KMS-11 (cell line): ENCODE measurements around the gene KIAA0825.

Source experiments
- H2AFZ ChIP-seq: fragments of 200-600 bp; sonication (generic); 2 replicates; pipeline ENCODE4 v1.6.1; 2016; ENCODE audit warnings: antibody characterized with exemption, mixed run types, low read depth
- H3K27ac ChIP-seq: fragments of 200-600 bp; sonication (generic); 2 replicates; pipeline ENCODE4 v1.6.1; 2016; ENCODE audit warnings: mild to moderate bottlenecking, mixed run types
- H3K27me3 ChIP-seq: fragments of 200-600 bp; sonication (generic); 2 replicates; pipeline ENCODE4 v1.6.1; 2017; ENCODE audit warnings: mild to moderate bottlenecking, low read depth, mixed run types, moderate library complexity; ENCODE audit not compliant: insufficient read depth
- H3K36me3 ChIP-seq: fragments of 200-600 bp; sonication (generic); 2 replicates; pipeline ENCODE4 v1.6.1; 2017; ENCODE audit warnings: mild to moderate bottlenecking, mixed run types; ENCODE audit not compliant: insufficient read depth
- H3K4me1 ChIP-seq: fragments of 200-600 bp; sonication (generic); 2 replicates; pipeline ENCODE4 v1.6.1; 2016; ENCODE audit warnings: mild to moderate bottlenecking, low read depth, mixed run types; ENCODE audit not compliant: poor library complexity, severe bottlenecking
- H3K4me2 ChIP-seq: fragments of 200-600 bp; sonication (generic); 2 replicates; pipeline ENCODE4 v1.7.0; 2016; ENCODE audit warnings: mild to moderate bottlenecking, mixed run types
- H3K4me3 ChIP-seq: fragments of 200-600 bp; sonication (generic); IDR thresholded peaks from 2 replicates; pipeline ENCODE4 v1.6.1; 2017; ENCODE audit warnings: low read depth, low read length, mixed read lengths; ENCODE audit not compliant: insufficient read depth
- H3K79me2 ChIP-seq: fragments of 200-600 bp; sonication (generic); 2 replicates; pipeline ENCODE4 v1.6.1; 2016; ENCODE audit warnings: low read depth, mixed run types; ENCODE audit not compliant: insufficient read depth
- H3K9ac ChIP-seq: fragments of 200-600 bp; sonication (generic); 2 replicates; pipeline ENCODE4 v1.6.1; 2016; ENCODE audit warnings: mild to moderate bottlenecking, mixed run types
- H4K20me1 ChIP-seq: fragments of 200-600 bp; sonication (generic); 2 replicates; pipeline ENCODE4 v1.6.1; 2016; ENCODE audit warnings: mild to moderate bottlenecking, mixed run types; ENCODE audit not compliant: insufficient read depth
- CTCF ChIP-seq: fragments of 200-600 bp; sonication (generic); conservative IDR thresholded peaks from 2 replicates; pipeline ENCODE4 v1.6.1; 2017; ENCODE audit warnings: low read depth, mild to moderate bottlenecking, antibody characterized with exemption, low read length, moderate library complexity, mixed read lengths

KIAA0825 gene

GRCh38 chr5:94276751-94277150, 341.7 kb downstream of the KIAA0825 start:
- no peak overlapping the region for H3K9ac ChIP-seq
- no peaks in the 10 kb centered on the region for H3K27me3 ChIP-seq
- H3K27ac ChIP-seq = no peak overlapping the region
- no peaks in the 10 kb centered on the region for H4K20me1 ChIP-seq
- no peaks in the 10 kb centered on the region for H3K79me2 ChIP-seq
- no peak overlapping the region for H3K4me3 ChIP-seq
- H3K36me3 ChIP-seq = no peaks in the 10 kb centered on the region
- H2AFZ ChIP-seq = no peak overlapping the region
- no peak for TF ChIP-seq CTCF
- no peaks in the 10 kb centered on the region for H3K4me1 ChIP-seq
- no peak overlapping the region for H3K4me2 ChIP-seq

GRCh38 chr5:94276048-94276447, 342.4 kb downstream of the KIAA0825 start:
- H2AFZ ChIP-seq = no peak overlapping the region
- H3K36me3 ChIP-seq = no peaks in the 10 kb centered on the region
- H3K79me2 ChIP-seq = no peaks in the 10 kb centered on the region
- no peak overlapping the region for H3K4me2 ChIP-seq
- H3K27me3 ChIP-seq = no peaks in the 10 kb centered on the region
- TF ChIP-seq CTCF = no peak
- H3K4me3 ChIP-seq = no peak overlapping the region
- no peaks in the 10 kb centered on the region for H4K20me1 ChIP-seq
- H3K9ac ChIP-seq = no peak overlapping the region
- no peaks in the 10 kb centered on the region for H3K4me1 ChIP-seq
- no peak overlapping the region for H3K27ac ChIP-seq

GRCh38 chr5:94274707-94275106, 343.7 kb downstream of the KIAA0825 start:
- H3K9ac ChIP-seq = no peak overlapping the region
- H3K27me3 ChIP-seq = no peaks in the 10 kb centered on the region
- H3K27ac ChIP-seq = no peak overlapping the region
- TF ChIP-seq CTCF = no peak
- H3K4me2 ChIP-seq = no peak overlapping the region
- no peak overlapping the region for H3K4me3 ChIP-seq
- no peaks in the 10 kb centered on the region for H3K36me3 ChIP-seq
- H4K20me1 ChIP-seq = no peaks in the 10 kb centered on the region
- H2AFZ ChIP-seq = no peak overlapping the region
- no peaks in the 10 kb centered on the region for H3K4me1 ChIP-seq
- no peaks in the 10 kb centered on the region for H3K79me2 ChIP-seq

GRCh38 chr5:94268226-94268625, 350.2 kb downstream of the KIAA0825 start:
- no peak for TF ChIP-seq CTCF
- H3K79me2 ChIP-seq = no peaks in the 10 kb centered on the region
- no peaks in the 10 kb centered on the region for H3K36me3 ChIP-seq
- no peak overlapping the region for H3K9ac ChIP-seq
- H3K4me1 ChIP-seq = no peaks in the 10 kb centered on the region
- H3K27ac ChIP-seq = no peak overlapping the region
- H3K4me3 ChIP-seq = no peak overlapping the region
- no peak overlapping the region for H3K4me2 ChIP-seq
- H4K20me1 ChIP-seq = no peaks in the 10 kb centered on the region
- H2AFZ ChIP-seq = no peak overlapping the region
- H3K27me3 ChIP-seq = no peaks in the 10 kb centered on the region
